GM23248 (cell line): Measurements from ENCODE around the gene AOPEP. TPM values are rescaled to one million over a fixed set of nuclear protein-coding genes. Genes with fewer than 3 reads are reported as not detected.
A peak's percentile ranks its signal among the peaks of the same experiment; 100 is the strongest.

ENCODE experiments used
- DNase-seq: peaks from one replicate; pipeline ENCODE4 v3.0.0-alpha.2; 2015
- H2AFZ ChIP-seq: fragments of 200-600 bp; sonication (generic); 2 replicates; pipeline ENCODE4 v1.6.1; 2016; ENCODE audit warnings: antibody characterized with exemption
- H3F3A ChIP-seq: fragments of 200-600 bp; sonication (generic); 2 replicates; pipeline ENCODE4 v1.6.1; 2016; ENCODE audit warnings: mild to moderate bottlenecking, antibody characterized with exemption, mixed run types; ENCODE audit not compliant: insufficient read depth
- H3K27ac ChIP-seq: fragments of 200-600 bp; sonication (generic); 2 replicates; pipeline ENCODE4 v1.5.1; 2016; ENCODE audit warnings: mild to moderate bottlenecking
- H3K27me3 ChIP-seq: fragments of 200-600 bp; sonication (generic); replicated peaks from 2 replicates; pipeline ENCODE4 v1.6.1; 2016; ENCODE audit warnings: mild to moderate bottlenecking; ENCODE audit not compliant: insufficient read depth
- H3K36me3 ChIP-seq: fragments of 200-600 bp; sonication (generic); 2 replicates; pipeline ENCODE4 v1.6.1; 2016; ENCODE audit warnings: low read depth, mild to moderate bottlenecking
- H3K4me1 ChIP-seq: fragments of 200-600 bp; sonication (generic); 2 replicates; pipeline ENCODE4 v1.6.1; 2016; ENCODE audit warnings: mild to moderate bottlenecking; ENCODE audit not compliant: insufficient read depth
- H3K4me2 ChIP-seq: fragments of 200-600 bp; sonication (generic); one replicate; pipeline ENCODE4 v1.6.1; 2016; ENCODE audit warnings: mild to moderate bottlenecking; ENCODE audit not compliant: unreplicated experiment
- H3K4me3 ChIP-seq: fragments of 200-600 bp; sonication (generic); 2 replicates; pipeline ENCODE4 v1.5.1; 2016; ENCODE audit warnings: mild to moderate bottlenecking
- H3K79me2 ChIP-seq: fragments of 200-600 bp; sonication (generic); 2 replicates; pipeline ENCODE4 v1.6.1; 2016; ENCODE audit warnings: mild to moderate bottlenecking; ENCODE audit not compliant: insufficient read depth
- H3K9ac ChIP-seq: fragments of 200-600 bp; sonication (generic); 2 replicates; pipeline ENCODE4 v1.6.1; 2016; ENCODE audit warnings: mild to moderate bottlenecking
- H3K9me2 ChIP-seq: fragments of 200-600 bp; sonication (generic); 2 replicates; pipeline ENCODE4 v1.6.1; 2016; ENCODE audit warnings: mixed run types, mild to moderate bottlenecking, moderate library complexity; ENCODE audit not compliant: insufficient read depth
- H3K9me3 ChIP-seq: fragments of 200-600 bp; sonication (generic); one replicate; pipeline ENCODE4 v1.6.1; 2017; ENCODE audit warnings: low read depth
- H4K20me1 ChIP-seq: fragments of 200-600 bp; sonication (generic); 2 replicates; pipeline ENCODE4 v1.6.0; 2016; ENCODE audit not compliant: insufficient read depth
- EZH2 ChIP-seq: fragments of 200-600 bp; sonication (generic); IDR thresholded peaks from 2 replicates; pipeline ENCODE4 v1.6.1; 2018; ENCODE audit warnings: antibody characterized with exemption, mild to moderate bottlenecking; ENCODE audit not compliant: insufficient read depth, poor library complexity, severe bottlenecking
- EZH2phosphoT487 ChIP-seq: fragments of 200-600 bp; sonication (generic); IDR thresholded peaks from 2 replicates; pipeline ENCODE4 v1.6.1; 2018; ENCODE audit warnings: antibody characterized with exemption, moderate library complexity, mild to moderate bottlenecking, low read depth; ENCODE audit not compliant: insufficient read depth
- WGBS, 2 experiments: methylation state at CpG; one replicate each; pipeline ENCODE4 v1.1.6; 2015 to 2017; ENCODE audit warnings: low lambda C conversion rate in 2 of 2, low coverage in 1 of 2; ENCODE audit errors: missing lambda C conversion rate in 2 of 2; 5-methylcytosine and 5-hydroxymethylcytosine counted together
- in situ Hi-C: fragments of 300-500 bp; cut with MboI; formaldehyde crosslinking; loops from 2 replicates; pipeline ENCODE4 v1.15.0; 2020
- polyA plus RNA-seq: library from polyadenylated mRNA; unstranded; fragments of >200 nt; fragmentation: Nextera tagmentation; extraction: Ambion mirVana; gene quantifications from 2 replicates; pipeline ENCODE4 v1.2.1, GENCODE V29; 2016
- total RNA-seq: library from RNA; depleted of rRNA; stranded (reverse); fragments of >200 nt; shearing (Covaris generic); gene quantifications from 2 replicates; pipeline ENCODE4 v1.2.3, GENCODE V29; 2014

Gene AOPEP
- total and polyA plus RNA-seq, 2 experiments from 2014 or later = 90.0 to 120 TPM

GRCh38 chr9:95071925-95072324, 345.4 kb downstream of the AOPEP start:
- DNase-seq = no peak
- Histone ChIP-seq H3K79me2 (peaks cover 100% of the 10 kb centered on the region), H3K36me3 (peaks cover 56% of the 10 kb centered on the region), H3F3A (peaks cover 73% of the 10 kb centered on the region), H3K4me1 (peaks cover 19% of the 10 kb centered on the region; the same call in 1 of the 2 replicates), H4K20me1 (peaks cover 21% of the 10 kb centered on the region; the same call in 1 of the 2 replicates), H2AFZ (no peak overlapping the region), H3K9ac (no peak overlapping the region), H3K9me2 (no peaks in the 10 kb centered on the region), H3K27me3 (no peaks in the 10 kb centered on the region), H3K4me3 (no peak overlapping the region), H3K4me2 (no peak overlapping the region), H3K9me3 (no peaks in the 10 kb centered on the region), H3K27ac (no peak overlapping the region)
- WGBS, 2 experiments = 90 to 92% methylated on average over 5 of the region's 5 CpGs
- TF ChIP-seq EZH2 = no peak
- no peak for TF ChIP-seq EZH2phosphoT487
- in situ Hi-C loops = no loop called here

GRCh38 chr9:95073042-95073607, 346.6 kb downstream of the AOPEP start:
- peaks cover 19% of the 10 kb centered on the region; the same call in 1 of the 2 replicates for H4K20me1 ChIP-seq
- H3K36me3 ChIP-seq = peaks cover 60% of the 10 kb centered on the region

GRCh38 chr9:95073918-95074317, 347.4 kb downstream of the AOPEP start:
- in situ Hi-C loops = no loop called here
- no peak for DNase-seq
- Histone ChIP-seq H3K9ac (no peak overlapping the region), H3K27ac (no peak overlapping the region), H3K4me2 (no peak overlapping the region), H3K9me2 (no peaks in the 10 kb centered on the region), H3K36me3 (peaks cover 61% of the 10 kb centered on the region), H3K27me3 (no peaks in the 10 kb centered on the region), H4K20me1 (peaks cover 16% of the 10 kb centered on the region; the same call in 1 of the 2 replicates), H3K4me3 (no peak overlapping the region), H3K9me3 (no peaks in the 10 kb centered on the region), H3K79me2 (peaks cover 100% of the 10 kb centered on the region), H3K4me1 (0 out of 2 replicates have a peak, but pooled peaks cover 5% of the 10 kb centered on the region), H3F3A (peaks cover 71% of the 10 kb centered on the region), H2AFZ (no peak overlapping the region)
- WGBS, 2 experiments = 92 to 99% methylated on average over 5 of the region's 5 CpGs
- TF ChIP-seq EZH2phosphoT487 = no peak
- TF ChIP-seq EZH2 = no peak

More at GRCh38 chr9:95073042-95073607, 346.6 kb downstream of the AOPEP start:
- no peaks in the 10 kb centered on the region for H3K9me3 ChIP-seq
- no peaks in the 10 kb centered on the region for H3K27me3 ChIP-seq
- H2AFZ ChIP-seq = no peak overlapping the region
- H3K79me2 ChIP-seq = peaks cover 100% of the 10 kb centered on the region
- WGBS, 2 experiments = 92 to 93% methylated on average over 13 to 18 of the region's 18 CpGs
- in situ Hi-C loops = no loop called here
- H3K9me2 ChIP-seq = no peaks in the 10 kb centered on the region
- TF ChIP-seq EZH2 = no peak
- no peak for TF ChIP-seq EZH2phosphoT487
- no peak overlapping the region for H3K9ac ChIP-seq
- H3K27ac ChIP-seq = no peak overlapping the region
- peak; percentile 51 for DNase-seq
- no peak overlapping the region for H3K4me3 ChIP-seq
- H3K4me1 ChIP-seq = peaks cover 13% of the 10 kb centered on the region; the same call in 1 of the 2 replicates
- no peak overlapping the region for H3K4me2 ChIP-seq
- peaks cover 72% of the 10 kb centered on the region for H3F3A ChIP-seq

GRCh38 chr9:95074632-95075031, 348.1 kb downstream of the AOPEP start:
- H3K9me3 ChIP-seq = no peaks in the 10 kb centered on the region
- H3K27me3 ChIP-seq = no peaks in the 10 kb centered on the region
- peaks cover 61% of the 10 kb centered on the region for H3K36me3 ChIP-seq
- H2AFZ ChIP-seq = no peak overlapping the region
- H4K20me1 ChIP-seq = peaks cover 12% of the 10 kb centered on the region; the same call in 1 of the 2 replicates
- peaks cover 71% of the 10 kb centered on the region for H3F3A ChIP-seq
- H3K27ac ChIP-seq = no peak overlapping the region
- H3K4me1 ChIP-seq = 0 out of 2 replicates have a peak, but pooled peaks cover under 1% of the 10 kb centered on the region
- 94 to 96% methylated on average over 9 of the region's 9 CpGs for WGBS, 2 experiments
- H3K4me3 ChIP-seq = no peak overlapping the region
- no peak for DNase-seq
- H3K4me2 ChIP-seq = no peak overlapping the region
- TF ChIP-seq EZH2 = no peak
- no peak for TF ChIP-seq EZH2phosphoT487
- no peaks in the 10 kb centered on the region for H3K9me2 ChIP-seq
- peaks cover 100% of the 10 kb centered on the region for H3K79me2 ChIP-seq
- no peak overlapping the region for H3K9ac ChIP-seq
- in situ Hi-C loops = no loop called here
